Heart left ventricle (tissue), 13 donors: Measurements from ENCODE around the gene NCOA5.

Experiments
- POLR2A ChIP-seq, 2 donors: fragments of 450-650 bp; IDR thresholded peaks; one replicate each; pipeline ENCODE4 v1.6.1; 2017; ENCODE audit warnings: antibody characterized with exemption in 2 of 2, mild to moderate bottlenecking in 2 of 2, moderate library complexity in 2 of 2
- TF ChIP-seq, protein P1 (sequence below), 12 donors: fragments of 200-600 bp; sonication (generic) in 4 of 12; IDR thresholded peaks; one replicate each; pipeline versions ENCODE4 v1.5.0 to v1.8.0; 2018 to 2022; ENCODE audit warnings: antibody characterized with exemption in 12 of 12, mild to moderate bottlenecking in 5 of 12
- donor health status: ischemic (EF 13 %, LVEDD 7.1; RV severe dilation, severe dysfunction).
- donor health status: DM: no; HTN: yes; CAD: no.
- donor health status: DM: no; HTN: no; CAD: no.
- donor health status: ischemic (EF 25% LVEDD 6.9; RV normal size, moderate dysfunction).
- donor health status: ischemic (EF 25% LVEDD 5.7; RV mildly dilated, moderate dysfunction).
- donor health status: ischemic (EF 35%, LVEDD 5.7; RV mildly dilated, moderate dysfunction).
- donor health status: nonischemic (EF 11% LVEDD 7.7; RV severe dilation, severe dysfunction).
- donor health status: DM: yes; HTN: yes; CAD: no.
- donor health status: PGD.
- donor health status: ischemic (EF 29% LVEDD 5.4; RV normal size, mild dysfunction).
- donor health status: nonischemic (EF 23%, LVEDD 6.1; RV moderate dilation, normal function).

DNA sequence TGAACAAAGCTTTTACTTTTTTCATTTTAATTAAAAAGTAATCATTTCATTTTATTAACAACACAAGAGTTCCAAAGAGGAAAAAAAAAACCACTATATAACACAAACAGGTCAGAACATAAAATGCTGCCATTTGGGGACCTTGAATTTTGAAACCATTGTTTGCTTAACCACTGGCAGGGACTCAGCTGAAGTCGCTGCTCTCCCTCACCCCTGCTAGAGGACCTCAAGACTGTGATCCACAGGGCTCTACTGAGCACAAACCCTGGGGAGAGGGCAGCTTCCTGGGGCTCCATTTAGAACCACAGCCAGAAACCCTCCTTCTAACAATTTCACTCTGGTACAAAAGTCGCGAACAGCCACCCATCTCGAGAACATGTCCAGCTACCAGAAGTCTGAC, 28.8 kb downstream of the NCOA5 start:
- TF ChIP-seq POLR2A (IDR thresholded peaks at IDR 0.05): no peak
- TF ChIP-seq, protein P1, sequence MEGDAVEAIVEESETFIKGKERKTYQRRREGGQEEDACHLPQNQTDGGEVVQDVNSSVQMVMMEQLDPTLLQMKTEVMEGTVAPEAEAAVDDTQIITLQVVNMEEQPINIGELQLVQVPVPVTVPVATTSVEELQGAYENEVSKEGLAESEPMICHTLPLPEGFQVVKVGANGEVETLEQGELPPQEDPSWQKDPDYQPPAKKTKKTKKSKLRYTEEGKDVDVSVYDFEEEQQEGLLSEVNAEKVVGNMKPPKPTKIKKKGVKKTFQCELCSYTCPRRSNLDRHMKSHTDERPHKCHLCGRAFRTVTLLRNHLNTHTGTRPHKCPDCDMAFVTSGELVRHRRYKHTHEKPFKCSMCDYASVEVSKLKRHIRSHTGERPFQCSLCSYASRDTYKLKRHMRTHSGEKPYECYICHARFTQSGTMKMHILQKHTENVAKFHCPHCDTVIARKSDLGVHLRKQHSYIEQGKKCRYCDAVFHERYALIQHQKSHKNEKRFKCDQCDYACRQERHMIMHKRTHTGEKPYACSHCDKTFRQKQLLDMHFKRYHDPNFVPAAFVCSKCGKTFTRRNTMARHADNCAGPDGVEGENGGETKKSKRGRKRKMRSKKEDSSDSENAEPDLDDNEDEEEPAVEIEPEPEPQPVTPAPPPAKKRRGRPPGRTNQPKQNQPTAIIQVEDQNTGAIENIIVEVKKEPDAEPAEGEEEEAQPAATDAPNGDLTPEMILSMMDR (IDR thresholded peaks at IDR 0.05): no peak
